ENCODE measurements around the gene RPIA. TPM values are rescaled to one million over a fixed set of nuclear protein-coding genes. Genes with fewer than 3 reads are reported as not detected.
A peak's percentile ranks its signal among the peaks of the same experiment; 100 is the strongest.
"Not testable (repeated sequence)": the region's sequence is repeated elsewhere in the genome, so short reads cannot be mapped to it uniquely, and the experiment has no call there.

RPIA gene
- 12.2 and 14.1 TPM in 2 replicates for total RNA-seq (2022)
- Bru-seq, nascent RNA, result percentile 62 among the genes with signal in this experiment
- BruChase-seq, experiment 1, labeled RNA remaining after a 6-hour chase, result percentile 52 among the genes with signal in this experiment
- BruChase-seq, experiment 2, labeled RNA remaining after a 2-hour chase, result percentile 53 among the genes with signal in this experiment
- long read RNA-seq, transcript RPIA-201 (9 exons, 1,848 nt), result major isoform, 23 of 28 reads
- long read RNA-seq, partial matches to known transcripts, result 1 of 28 reads
- long read RNA-seq, other reads (novel, unspliced or antisense), result 4 of 28 reads

DNA sequence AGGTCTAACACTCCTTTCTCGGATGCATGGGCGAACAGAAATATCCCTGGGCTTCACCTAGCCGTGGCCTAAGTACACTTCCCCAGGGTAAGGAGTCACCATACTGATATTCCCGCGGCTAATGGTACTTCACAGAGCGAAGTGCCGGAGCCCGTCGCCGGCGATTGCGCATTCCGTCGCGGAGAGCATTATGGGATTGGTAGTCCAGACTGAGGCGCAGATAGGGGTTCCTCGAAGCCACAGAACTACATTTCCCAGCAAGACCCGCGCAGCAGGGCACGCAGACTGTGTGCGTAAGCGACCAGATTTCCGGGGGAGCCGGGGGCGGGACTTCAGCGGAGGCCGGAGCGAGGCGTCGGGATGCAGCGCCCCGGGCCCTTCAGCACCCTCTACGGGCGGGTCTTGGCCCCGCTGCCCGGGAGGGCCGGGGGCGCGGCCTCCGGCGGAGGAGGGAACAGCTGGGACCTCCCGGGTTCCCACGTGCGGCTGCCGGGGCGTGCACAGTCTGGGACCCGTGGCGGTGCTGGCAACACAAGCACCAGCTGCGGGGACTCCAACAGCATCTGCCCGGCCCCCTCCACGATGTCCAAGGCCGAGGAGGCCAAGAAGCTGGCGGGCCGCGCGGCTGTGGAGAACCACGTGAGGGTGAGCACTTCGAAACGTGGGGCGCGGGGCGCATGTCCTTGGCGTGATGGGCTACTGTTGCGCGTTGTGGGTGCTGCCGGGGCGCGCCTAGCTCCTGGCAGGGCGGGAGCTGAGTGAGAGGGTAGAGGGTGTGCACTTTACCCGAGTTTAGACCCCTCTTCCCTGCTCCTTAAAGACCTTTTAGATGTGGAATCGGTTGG is at the start of gene RPIA:
TSS of gene RPIA (plus strand) at position 335 of the 845 bp plus-strand sequence. CDS start at position 361, 26 bp downstream.
- intact Hi-C loops (cut with micrococcal nuclease), result loop anchor here (1.0 kb wide), 1 partner anchor 64 kb away; the partner anchor contains the start of gene EIF2AK3
- DNase-seq (ENCODE audit: unreplicated experiment), result peak; percentile 98
- CTCF ChIA-PET, result interaction anchor here (0.6 to 5.0 kb wide), 10 partner anchors 10 to 500 kb away, joined by 3 to 33 read pairs (median 4); no protein-coding TSS in a partner anchor
- peak within 1 kb of the TSS; percentile 36 for H3K27ac Mint-ChIP-seq (ENCODE audit: low read depth, unreplicated experiment)
- BruUV-seq (replicated peaks), result no TSS peak
- peaks cover 27% of the 10 kb centered on the region for H3K4me1 Mint-ChIP-seq (ENCODE audit: insufficient read depth, unreplicated experiment)
- POLR2A ChIA-PET, result interaction anchor here (0.6 to 3.8 kb wide), 11 partner anchors 10 to 110 kb away, joined by 3 to 25 read pairs (median 4); partner anchors contain the start of gene EIF2AK3
- peaks cover 5% of the 10 kb centered on the region for H3K36me3 Mint-ChIP-seq (ENCODE audit: insufficient read depth, unreplicated experiment)
- H3K9me3 Mint-ChIP-seq (ENCODE audit: unreplicated experiment), result peaks cover 7% of the 10 kb centered on the region
- TF ChIP-seq, protein P1, sequence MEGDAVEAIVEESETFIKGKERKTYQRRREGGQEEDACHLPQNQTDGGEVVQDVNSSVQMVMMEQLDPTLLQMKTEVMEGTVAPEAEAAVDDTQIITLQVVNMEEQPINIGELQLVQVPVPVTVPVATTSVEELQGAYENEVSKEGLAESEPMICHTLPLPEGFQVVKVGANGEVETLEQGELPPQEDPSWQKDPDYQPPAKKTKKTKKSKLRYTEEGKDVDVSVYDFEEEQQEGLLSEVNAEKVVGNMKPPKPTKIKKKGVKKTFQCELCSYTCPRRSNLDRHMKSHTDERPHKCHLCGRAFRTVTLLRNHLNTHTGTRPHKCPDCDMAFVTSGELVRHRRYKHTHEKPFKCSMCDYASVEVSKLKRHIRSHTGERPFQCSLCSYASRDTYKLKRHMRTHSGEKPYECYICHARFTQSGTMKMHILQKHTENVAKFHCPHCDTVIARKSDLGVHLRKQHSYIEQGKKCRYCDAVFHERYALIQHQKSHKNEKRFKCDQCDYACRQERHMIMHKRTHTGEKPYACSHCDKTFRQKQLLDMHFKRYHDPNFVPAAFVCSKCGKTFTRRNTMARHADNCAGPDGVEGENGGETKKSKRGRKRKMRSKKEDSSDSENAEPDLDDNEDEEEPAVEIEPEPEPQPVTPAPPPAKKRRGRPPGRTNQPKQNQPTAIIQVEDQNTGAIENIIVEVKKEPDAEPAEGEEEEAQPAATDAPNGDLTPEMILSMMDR (IDR thresholded peaks at IDR 0.05; ENCODE audit: unreplicated experiment), result peak; percentile 30
- peak within 1 kb of the TSS; percentile 84 for H3K4me3 Mint-ChIP-seq (ENCODE audit: unreplicated experiment)
- H3K27me3 Mint-ChIP-seq (ENCODE audit: insufficient read depth, unreplicated experiment), result no peaks in the 10 kb centered on the region

DNA sequence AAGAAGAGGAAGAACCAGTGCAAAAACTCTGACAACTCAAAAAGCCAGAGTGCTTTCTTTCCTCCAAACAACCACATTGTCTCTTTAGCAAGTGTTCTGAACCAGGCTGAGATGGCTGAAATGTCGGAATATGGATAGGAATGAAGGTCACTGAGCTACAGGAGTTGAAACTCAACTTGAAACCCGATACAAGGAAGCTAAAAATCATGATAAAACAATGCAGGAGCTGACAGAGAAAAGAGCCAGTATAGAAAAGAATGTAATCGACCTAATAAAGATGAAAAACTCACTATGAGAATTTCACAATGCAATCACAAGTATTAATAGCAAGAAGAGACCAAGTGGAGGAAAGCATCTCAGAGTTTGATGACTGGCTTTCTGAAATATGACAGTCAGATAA is 49.2 kb upstream of the RPIA start:
- TF ChIP-seq, protein P1 (IDR thresholded peaks at IDR 0.05; ENCODE audit: unreplicated experiment), result no peak
- DNase-seq (ENCODE audit: unreplicated experiment), result no peak
- Mint-ChIP-seq H3K9me3 (ENCODE audit: unreplicated experiment) (peaks cover 7% of the 10 kb centered on the region), H3K27ac (ENCODE audit: low read depth, unreplicated experiment) (no peak overlapping the region), H3K4me1 (ENCODE audit: insufficient read depth, unreplicated experiment) (peaks cover 18% of the 10 kb centered on the region), H3K4me3 (ENCODE audit: unreplicated experiment) (no peak overlapping the region), H3K36me3 (ENCODE audit: insufficient read depth, unreplicated experiment) (no peaks in the 10 kb centered on the region), H3K27me3 (ENCODE audit: insufficient read depth, unreplicated experiment) (peaks cover 32% of the 10 kb centered on the region)
- BruUV-seq (replicated peaks), result no TSS peak
- ChIA-PET POLR2A (interaction anchor here (1.4 kb wide), 1 partner anchor 42 kb away, joined by 4 read pairs; no protein-coding TSS in a partner anchor), CTCF (interaction anchor here (0.7 kb wide), 1 partner anchor 14 kb away, joined by 4 read pairs; no protein-coding TSS in a partner anchor)
- intact Hi-C loops (cut with micrococcal nuclease), result no loop called here

DNA sequence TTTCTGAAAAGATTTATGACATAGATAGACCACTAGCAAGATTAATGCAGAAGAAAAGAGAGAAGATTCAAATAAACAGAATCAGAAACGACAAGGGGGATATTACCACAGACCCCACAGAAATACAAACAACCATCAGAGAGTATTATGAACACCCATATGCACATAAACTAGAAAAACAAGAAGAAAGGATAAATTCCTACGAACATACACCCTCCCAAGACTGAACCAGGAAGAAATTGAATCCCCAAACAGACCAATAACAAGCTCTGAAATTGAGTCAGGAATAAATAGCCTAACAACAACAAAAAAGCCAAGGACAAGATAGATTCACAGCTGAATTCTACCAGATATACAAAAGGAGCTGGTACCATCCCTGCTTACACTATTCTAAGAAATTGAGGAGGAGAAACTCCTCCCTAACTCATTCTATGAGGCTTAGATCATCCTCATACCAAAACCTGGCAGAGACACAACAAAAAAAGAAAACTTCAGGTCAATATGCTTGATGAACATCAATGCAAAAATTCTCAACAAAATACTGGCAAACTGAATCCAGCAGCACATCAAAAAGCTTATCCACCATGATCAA is 46.1 kb upstream of the RPIA start:
- DNase-seq (ENCODE audit: unreplicated experiment); H3K4me3 Mint-ChIP-seq (ENCODE audit: unreplicated experiment); H3K27ac Mint-ChIP-seq (ENCODE audit: low read depth, unreplicated experiment); H3K36me3 Mint-ChIP-seq (ENCODE audit: insufficient read depth, unreplicated experiment); H3K4me1 Mint-ChIP-seq (ENCODE audit: insufficient read depth, unreplicated experiment); H3K9me3 Mint-ChIP-seq (ENCODE audit: unreplicated experiment); intact Hi-C loops (cut with micrococcal nuclease); BruUV-seq (replicated peaks): not testable (repeated sequence)
- ChIA-PET POLR2A (interaction anchor here (0.5 to 1.6 kb wide), 2 partner anchors 19 to 485 kb away, joined by 3 read pairs; no protein-coding TSS in a partner anchor), CTCF (interaction anchor here (0.6 to 1.3 kb wide), 3 partner anchors 23 to 34 kb away, joined by 3 to 6 read pairs (median 4); no protein-coding TSS in a partner anchor)
- peaks cover 24% of the 10 kb centered on the region for H3K27me3 Mint-ChIP-seq (ENCODE audit: insufficient read depth, unreplicated experiment)

DNA sequence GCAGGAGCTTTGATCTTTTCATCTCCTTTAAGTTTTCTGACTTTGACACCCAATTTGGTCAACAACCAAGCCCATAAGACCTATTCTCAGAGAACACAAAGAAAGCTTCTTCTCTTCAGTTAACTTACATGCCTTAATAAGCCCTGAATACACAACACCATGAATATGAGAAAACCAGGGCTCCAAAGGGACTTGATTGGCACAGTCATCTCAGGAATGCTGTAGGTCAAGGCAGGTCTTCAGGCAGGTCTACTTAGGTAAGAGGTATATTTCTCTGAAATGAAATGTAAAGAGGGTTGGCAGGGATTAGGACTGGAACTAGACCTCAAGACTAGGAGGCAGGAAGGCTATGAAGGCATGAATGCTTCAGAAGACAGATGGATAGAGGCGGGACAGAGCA is 39.8 kb upstream of the RPIA start:
- TF ChIP-seq, protein P1 (IDR thresholded peaks at IDR 0.05; ENCODE audit: unreplicated experiment), result no peak
- POLR2A ChIA-PET, result interaction anchor here (1.3 kb wide), 1 partner anchor 14 kb away, joined by 3 read pairs; no protein-coding TSS in a partner anchor
- Mint-ChIP-seq H3K4me3 (ENCODE audit: unreplicated experiment) (no peak overlapping the region), H3K27me3 (ENCODE audit: insufficient read depth, unreplicated experiment) (no peaks in the 10 kb centered on the region), H3K4me1 (ENCODE audit: insufficient read depth, unreplicated experiment) (no peaks in the 10 kb centered on the region), H3K9me3 (ENCODE audit: unreplicated experiment) (no peaks in the 10 kb centered on the region), H3K36me3 (ENCODE audit: insufficient read depth, unreplicated experiment) (no peaks in the 10 kb centered on the region), H3K27ac (ENCODE audit: low read depth, unreplicated experiment) (no peak overlapping the region)
- CTCF ChIA-PET, result interaction anchor here (0.6 to 1.3 kb wide), 2 partner anchors 18 to 22 kb away, joined by 3 to 5 read pairs; no protein-coding TSS in a partner anchor
- DNase-seq (ENCODE audit: unreplicated experiment), result no peak
- intact Hi-C loops (cut with micrococcal nuclease), result no loop called here
- no TSS peak for BruUV-seq (replicated peaks)

Data from MCF 10A (cell line).